GM12878 (cell line): Measurements from ENCODE around the gene TMEM131L. TPM values are rescaled to one million over a fixed set of nuclear protein-coding genes. Genes with fewer than 3 reads are reported as not detected.

ENCODE experiments used
- BCL11A ChIP-seq: IDR thresholded peaks from 2 replicates; pipeline ENCODE4 v1.6.1; 2011; ENCODE audit warnings: low read depth, low read length
- CHD2 ChIP-seq: IDR thresholded peaks from 2 replicates; pipeline ENCODE4 v1.6.1; 2011; ENCODE audit warnings: low read depth, low read length, improper control_type of control experiment, borderline replicate concordance
- ETV6 ChIP-seq, 2 experiments: fragments of 450-650 bp in 1 of 2; IDR thresholded peaks in 1 of 2; conservative IDR thresholded peaks in 1 of 2; 2 replicates each; pipeline ENCODE4 v1.6.1; 2014; ENCODE audit warnings: antibody characterized with exemption in 1 of 2, borderline replicate concordance in 1 of 2, low read depth in 1 of 2, mild to moderate bottlenecking in 1 of 2, moderate library complexity in 1 of 2
- GATAD2B ChIP-seq: fragments of 450-650 bp; conservative IDR thresholded peaks from 2 replicates; pipeline ENCODE4 v1.6.1; 2017; ENCODE audit warnings: low read depth, mild to moderate bottlenecking, moderate library complexity
- IRF4 ChIP-seq: IDR thresholded peaks from 2 replicates; pipeline ENCODE4 v1.6.1; 2011; ENCODE audit warnings: low read depth, low read length
- KAT2A ChIP-seq: conservative IDR thresholded peaks from 2 replicates; pipeline ENCODE4 v1.6.1; 2011; ENCODE audit warnings: low read depth, low read length; ENCODE audit not compliant: control insufficient read depth
- NFYA ChIP-seq: IDR thresholded peaks from 2 replicates; pipeline ENCODE4 v1.6.1; 2011; ENCODE audit warnings: low read depth, mild to moderate bottlenecking, low read length, improper control_type of control experiment, borderline replicate concordance
- PML ChIP-seq: IDR thresholded peaks from 2 replicates; pipeline ENCODE4 v1.6.1; 2012; ENCODE audit warnings: low read length, inconsistent platforms
- RAD21 ChIP-seq: IDR thresholded peaks from 2 replicates; pipeline ENCODE4 v1.6.1; 2011; ENCODE audit warnings: mild to moderate bottlenecking, low read depth, low read length, moderate library complexity; ENCODE audit not compliant: insufficient read depth
- TCF3 ChIP-seq: IDR thresholded peaks from 2 replicates; pipeline ENCODE4 v1.6.1; 2012; ENCODE audit warnings: low read depth, mild to moderate bottlenecking, low read length, borderline replicate concordance; ENCODE audit not compliant: insufficient read depth
- ZNF24 ChIP-seq: fragments of 450-650 bp; IDR thresholded peaks from 2 replicates; pipeline ENCODE4 v1.6.1; 2017; ENCODE audit warnings: antibody characterized with exemption, mild to moderate bottlenecking
- ZSCAN29 ChIP-seq: fragments of 450-650 bp; IDR thresholded peaks from 2 replicates; pipeline ENCODE4 v1.6.1; 2017; ENCODE audit warnings: mild to moderate bottlenecking, moderate library complexity
- polyA plus RNA-seq, 11 experiments: library from polyadenylated mRNA; depleted of rRNA in 4 of 11; unstranded in 6 of 11; stranded (reverse) in 5 of 11; fragments of >200 nt; fragmentation: Nextera tagmentation in 4 of 11; fragmentation: Illumina TruSeq in 1 of 11; extraction: Ambion mirVana in 4 of 11; extraction: Trizol in 1 of 11; gene quantifications; 1 replicate in 1 of 11; 2 replicates in 10 of 11; pipeline versions ENCODE4 v1.2.1 to v1.2.3, GENCODE V29; 2011 to 2016; ENCODE audit warnings: inconsistent platforms in 2 of 11, missing spikeins in 2 of 11, low read depth in 1 of 11
- total RNA-seq, 4 experiments: library from RNA; depleted of rRNA in 3 of 4; stranded (reverse); fragments of >200 nt in 3 of 4; fragmentation: Illumina TruSeq in 1 of 4; extraction: Trizol in 1 of 4; gene quantifications; 2 replicates each; pipeline versions ENCODE4 v1.2.1 to v1.2.3, GENCODE V29; 2013 to 2021
- TF ChIP-seq, protein P1 (sequence below): IDR thresholded peaks from 2 replicates; pipeline ENCODE4 v1.6.1; 2012; ENCODE audit warnings: improper control_type of control experiment, low read depth, low read length; ENCODE audit not compliant: insufficient replicate concordance
- TF ChIP-seq, protein P2 (sequence below): IDR thresholded peaks from 2 replicates; pipeline ENCODE4 v1.6.1; 2011; ENCODE audit warnings: low read depth, mild to moderate bottlenecking, low read length, moderate library complexity, borderline replicate concordance; ENCODE audit errors: extremely low read depth
- TF ChIP-seq, protein P3 (sequence below): IDR thresholded peaks from 2 replicates; pipeline ENCODE4 v1.6.1; 2011; ENCODE audit warnings: mild to moderate bottlenecking, low read depth, low read length, moderate library complexity; ENCODE audit not compliant: insufficient replicate concordance
- TF ChIP-seq, protein P4 (sequence below): fragments of 450-650 bp; IDR thresholded peaks from 2 replicates; pipeline ENCODE4 v1.6.1; 2017; ENCODE audit warnings: borderline replicate concordance

TMEM131L gene
- total and polyA plus RNA-seq, 10 of the 15 experiments (the other 5 are each of a cell fraction or from before 2014, with no cell fraction given) = 8.5 to 101 (median 74.4) TPM

DNA sequence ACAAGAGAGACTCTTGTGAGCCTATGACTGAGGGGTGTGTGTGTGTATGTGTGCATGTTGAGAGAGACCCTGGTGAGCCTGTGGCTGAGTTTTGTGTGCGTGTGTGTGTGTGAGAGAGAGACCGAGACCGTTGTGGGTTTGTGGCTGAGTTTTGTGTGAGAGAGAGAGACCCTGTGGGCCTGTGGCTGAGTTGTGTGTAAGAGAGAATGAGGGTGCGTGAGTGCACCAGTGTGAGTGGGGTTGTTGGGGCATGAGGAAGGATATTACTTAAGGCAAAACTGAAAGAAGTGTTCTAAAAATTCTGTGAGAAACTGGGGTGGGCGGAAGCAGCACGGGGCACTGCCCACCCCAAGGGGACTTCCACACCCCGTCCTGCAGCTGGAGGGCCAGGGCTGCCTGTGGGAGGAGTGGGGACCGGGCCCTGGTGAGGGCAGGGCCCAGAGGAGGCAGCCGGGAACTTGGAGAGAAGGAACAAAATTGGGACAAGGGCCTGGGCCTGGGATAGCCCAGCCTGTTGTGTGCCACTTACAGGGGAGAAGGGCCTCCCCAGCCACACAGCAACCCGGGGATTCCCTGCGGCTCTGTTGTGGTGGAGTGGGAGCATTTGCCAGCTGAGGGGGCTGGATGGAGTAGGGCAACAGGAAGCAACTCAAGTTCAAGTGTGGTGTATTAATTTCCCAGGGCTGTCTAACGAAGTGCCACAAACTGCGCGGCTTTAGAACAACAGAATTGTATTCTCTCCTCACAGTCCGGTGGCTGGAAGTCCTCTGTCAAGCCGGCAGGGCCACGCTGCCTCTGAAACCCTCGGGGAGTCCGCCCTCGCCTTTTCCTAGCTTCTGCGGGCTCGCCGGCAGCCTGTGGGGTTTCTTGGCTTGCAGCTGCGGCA lies 22.1 kb downstream of the TMEM131L start (continued):
- TF ChIP-seq, protein P1, sequence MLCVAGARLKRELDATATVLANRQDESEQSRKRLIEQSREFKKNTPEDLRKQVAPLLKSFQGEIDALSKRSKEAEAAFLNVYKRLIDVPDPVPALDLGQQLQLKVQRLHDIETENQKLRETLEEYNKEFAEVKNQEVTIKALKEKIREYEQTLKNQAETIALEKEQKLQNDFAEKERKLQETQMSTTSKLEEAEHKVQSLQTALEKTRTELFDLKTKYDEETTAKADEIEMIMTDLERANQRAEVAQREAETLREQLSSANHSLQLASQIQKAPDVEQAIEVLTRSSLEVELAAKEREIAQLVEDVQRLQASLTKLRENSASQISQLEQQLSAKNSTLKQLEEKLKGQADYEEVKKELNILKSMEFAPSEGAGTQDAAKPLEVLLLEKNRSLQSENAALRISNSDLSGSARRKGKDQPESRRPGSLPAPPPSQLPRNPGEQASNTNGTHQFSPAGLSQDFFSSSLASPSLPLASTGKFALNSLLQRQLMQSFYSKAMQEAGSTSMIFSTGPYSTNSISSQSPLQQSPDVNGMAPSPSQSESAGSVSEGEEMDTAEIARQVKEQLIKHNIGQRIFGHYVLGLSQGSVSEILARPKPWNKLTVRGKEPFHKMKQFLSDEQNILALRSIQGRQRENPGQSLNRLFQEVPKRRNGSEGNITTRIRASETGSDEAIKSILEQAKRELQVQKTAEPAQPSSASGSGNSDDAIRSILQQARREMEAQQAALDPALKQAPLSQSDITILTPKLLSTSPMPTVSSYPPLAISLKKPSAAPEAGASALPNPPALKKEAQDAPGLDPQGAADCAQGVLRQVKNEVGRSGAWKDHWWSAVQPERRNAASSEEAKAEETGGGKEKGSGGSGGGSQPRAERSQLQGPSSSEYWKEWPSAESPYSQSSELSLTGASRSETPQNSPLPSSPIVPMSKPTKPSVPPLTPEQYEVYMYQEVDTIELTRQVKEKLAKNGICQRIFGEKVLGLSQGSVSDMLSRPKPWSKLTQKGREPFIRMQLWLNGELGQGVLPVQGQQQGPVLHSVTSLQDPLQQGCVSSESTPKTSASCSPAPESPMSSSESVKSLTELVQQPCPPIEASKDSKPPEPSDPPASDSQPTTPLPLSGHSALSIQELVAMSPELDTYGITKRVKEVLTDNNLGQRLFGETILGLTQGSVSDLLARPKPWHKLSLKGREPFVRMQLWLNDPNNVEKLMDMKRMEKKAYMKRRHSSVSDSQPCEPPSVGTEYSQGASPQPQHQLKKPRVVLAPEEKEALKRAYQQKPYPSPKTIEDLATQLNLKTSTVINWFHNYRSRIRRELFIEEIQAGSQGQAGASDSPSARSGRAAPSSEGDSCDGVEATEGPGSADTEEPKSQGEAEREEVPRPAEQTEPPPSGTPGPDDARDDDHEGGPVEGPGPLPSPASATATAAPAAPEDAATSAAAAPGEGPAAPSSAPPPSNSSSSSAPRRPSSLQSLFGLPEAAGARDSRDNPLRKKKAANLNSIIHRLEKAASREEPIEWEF = peak; percentile 89
- no peak for TF ChIP-seq CHD2
- peak; percentile 99 for TF ChIP-seq GATAD2B
- no peak for TF ChIP-seq RAD21
- TF ChIP-seq PML = no peak
- no peak for TF ChIP-seq ZSCAN29
- TF ChIP-seq ETV6 (conservative IDR thresholded peaks at IDR 0.05 in 1 of 2, IDR thresholded peaks at IDR 0.05 in 1 of 2; ENCODE audit: borderline replicate concordance in 1 of 2, low read depth in 1 of 2) = peak in 1 of 2 experiments; percentile 80; a peak in 2 of 4 replicates
- TF ChIP-seq, protein P2, sequence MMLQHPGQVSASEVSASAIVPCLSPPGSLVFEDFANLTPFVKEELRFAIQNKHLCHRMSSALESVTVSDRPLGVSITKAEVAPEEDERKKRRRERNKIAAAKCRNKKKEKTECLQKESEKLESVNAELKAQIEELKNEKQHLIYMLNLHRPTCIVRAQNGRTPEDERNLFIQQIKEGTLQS = no peak
- peak; percentile 83; the same call in 1 of the 2 replicates for TF ChIP-seq TCF3
- no peak; the same call in 1 of the 2 replicates for TF ChIP-seq ZNF24
- TF ChIP-seq NFYA = no peak
- no peak for TF ChIP-seq KAT2A
- TF ChIP-seq, protein P3, sequence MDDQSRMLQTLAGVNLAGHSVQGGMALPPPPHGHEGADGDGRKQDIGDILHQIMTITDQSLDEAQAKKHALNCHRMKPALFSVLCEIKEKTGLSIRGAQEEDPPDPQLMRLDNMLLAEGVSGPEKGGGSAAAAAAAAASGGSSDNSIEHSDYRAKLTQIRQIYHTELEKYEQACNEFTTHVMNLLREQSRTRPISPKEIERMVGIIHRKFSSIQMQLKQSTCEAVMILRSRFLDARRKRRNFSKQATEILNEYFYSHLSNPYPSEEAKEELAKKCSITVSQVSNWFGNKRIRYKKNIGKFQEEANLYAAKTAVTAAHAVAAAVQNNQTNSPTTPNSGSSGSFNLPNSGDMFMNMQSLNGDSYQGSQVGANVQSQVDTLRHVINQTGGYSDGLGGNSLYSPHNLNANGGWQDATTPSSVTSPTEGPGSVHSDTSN = no peak
- TF ChIP-seq, protein P4, sequence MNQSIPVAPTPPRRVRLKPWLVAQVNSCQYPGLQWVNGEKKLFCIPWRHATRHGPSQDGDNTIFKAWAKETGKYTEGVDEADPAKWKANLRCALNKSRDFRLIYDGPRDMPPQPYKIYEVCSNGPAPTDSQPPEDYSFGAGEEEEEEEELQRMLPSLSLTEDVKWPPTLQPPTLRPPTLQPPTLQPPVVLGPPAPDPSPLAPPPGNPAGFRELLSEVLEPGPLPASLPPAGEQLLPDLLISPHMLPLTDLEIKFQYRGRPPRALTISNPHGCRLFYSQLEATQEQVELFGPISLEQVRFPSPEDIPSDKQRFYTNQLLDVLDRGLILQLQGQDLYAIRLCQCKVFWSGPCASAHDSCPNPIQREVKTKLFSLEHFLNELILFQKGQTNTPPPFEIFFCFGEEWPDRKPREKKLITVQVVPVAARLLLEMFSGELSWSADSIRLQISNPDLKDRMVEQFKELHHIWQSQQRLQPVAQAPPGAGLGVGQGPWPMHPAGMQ = peak; percentile 95
- TF ChIP-seq BCL11A = peak; percentile 70; the same call in 1 of the 2 replicates
- TF ChIP-seq IRF4 = peak; percentile 36; the same call in 1 of the 2 replicates
